GM19397 (cell line): ENCODE data around the gene ZC3H18.

Experiments
- ATAC-seq: cut with Tn5 transposase; IDR thresholded peaks from one replicate; pipeline ENCODE4 v1.9.1; 2021; ENCODE audit warnings: mild to moderate bottlenecking, moderate library complexity; ENCODE audit not compliant: unreplicated experiment

The ZC3H18 gene

DNA sequence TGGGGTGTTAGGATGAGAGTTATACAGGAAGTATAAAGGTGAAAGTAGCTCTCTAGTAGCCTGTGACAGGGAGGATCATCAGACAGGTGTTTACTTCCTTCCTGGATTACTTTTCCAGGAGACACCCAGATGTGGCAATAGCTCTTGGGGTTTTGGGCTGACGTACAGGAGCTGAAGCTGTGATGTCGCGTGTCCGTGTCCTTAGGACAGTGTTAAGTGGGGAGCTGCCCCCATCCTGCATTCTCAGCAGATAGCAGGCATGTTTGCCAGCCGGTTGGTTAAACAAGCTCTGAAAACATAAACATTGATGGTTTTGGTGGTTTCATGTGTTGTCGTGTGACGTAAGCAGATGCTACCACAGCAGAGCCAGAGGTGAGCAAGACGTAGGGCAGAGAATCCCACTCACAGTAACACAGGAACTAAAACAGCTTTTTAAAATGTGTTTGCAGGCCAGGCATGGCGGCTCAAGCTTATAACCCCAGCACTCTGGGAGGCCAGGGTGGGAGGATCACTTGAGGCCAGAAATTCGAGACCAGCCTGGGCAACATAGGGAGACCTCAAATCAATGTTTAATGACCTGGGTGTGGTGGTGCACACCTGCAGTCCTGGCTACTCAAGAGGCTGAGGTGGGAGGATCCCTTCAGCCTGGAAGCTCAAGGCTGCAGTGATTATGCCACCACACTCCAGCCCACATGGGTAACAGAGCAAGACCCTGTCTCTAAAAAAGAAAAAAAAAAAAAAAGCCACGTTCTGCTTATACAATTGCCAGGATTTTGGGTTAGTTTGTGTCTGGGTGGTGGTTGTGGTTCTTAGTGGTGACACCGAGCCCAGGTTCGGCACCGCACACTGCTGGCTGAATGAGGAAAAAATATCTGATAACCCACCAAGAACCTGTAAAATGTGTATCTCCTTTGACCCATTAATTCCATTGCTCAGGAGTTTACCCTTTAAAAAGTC lies 49.9 kb downstream of the ZC3H18 start:
- no peak for ATAC-seq

DNA sequence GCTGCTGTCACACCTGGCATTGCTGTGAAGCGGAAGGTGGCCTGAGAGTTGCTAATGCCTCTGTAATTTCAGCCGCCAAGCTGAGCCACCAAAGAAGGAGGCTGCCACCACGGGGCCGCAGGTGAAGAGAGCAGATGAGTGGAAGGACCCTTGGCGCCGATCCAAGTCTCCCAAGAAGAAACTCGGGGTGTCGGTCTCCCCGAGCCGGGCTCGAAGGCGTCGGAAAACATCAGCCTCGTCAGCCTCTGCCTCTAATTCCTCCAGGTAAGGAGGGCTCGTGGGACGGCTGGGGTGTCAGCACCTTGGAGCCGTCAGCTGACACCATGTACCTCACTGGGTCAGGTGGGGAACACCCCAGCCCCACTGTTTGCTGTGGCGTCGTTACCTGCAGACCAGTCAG lies 51.9 kb downstream of the ZC3H18 start:
- ATAC-seq, result no peak

DNA sequence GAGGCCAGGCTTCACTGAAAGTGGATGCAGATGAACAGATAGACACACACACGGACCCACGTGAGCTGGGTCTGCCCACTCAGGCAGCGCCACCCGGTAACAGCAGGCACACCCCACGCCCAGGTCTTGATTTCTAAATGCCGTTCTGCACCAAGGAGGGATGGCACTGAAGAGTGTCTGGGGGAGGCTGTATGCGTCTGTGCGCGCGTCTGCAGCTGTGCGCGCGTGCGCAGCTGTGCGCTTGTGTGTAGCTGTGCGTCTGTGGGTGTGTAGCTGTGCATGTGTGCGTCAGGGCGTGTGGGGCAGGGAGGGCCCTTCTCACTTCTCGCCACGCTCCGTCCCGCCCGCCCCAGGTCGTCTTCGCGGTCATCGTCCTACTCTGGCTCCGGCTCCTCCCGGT lies 52.7 kb downstream of the ZC3H18 start:
- ATAC-seq, result no peak

DNA sequence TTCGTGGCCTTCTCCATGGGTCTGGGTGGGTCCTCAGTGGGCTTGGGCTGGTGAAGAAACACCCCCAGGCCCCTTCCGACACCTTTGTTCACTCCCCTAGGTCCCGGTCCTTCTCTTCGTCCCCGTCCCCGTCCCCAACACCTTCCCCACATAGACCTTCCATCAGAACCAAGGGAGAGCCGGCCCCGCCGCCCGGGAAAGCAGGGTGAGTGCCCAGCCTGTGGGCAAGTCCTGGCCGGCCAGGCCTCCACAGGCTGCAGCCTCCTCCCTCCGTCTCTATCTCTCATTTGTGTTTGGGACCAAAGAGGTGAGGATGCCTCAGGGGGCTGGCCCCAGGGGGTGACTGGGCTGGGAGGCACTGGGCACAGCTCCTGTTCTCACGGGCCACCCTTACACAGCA lies 53.7 kb downstream of the ZC3H18 start:
- ATAC-seq, result no peak

DNA sequence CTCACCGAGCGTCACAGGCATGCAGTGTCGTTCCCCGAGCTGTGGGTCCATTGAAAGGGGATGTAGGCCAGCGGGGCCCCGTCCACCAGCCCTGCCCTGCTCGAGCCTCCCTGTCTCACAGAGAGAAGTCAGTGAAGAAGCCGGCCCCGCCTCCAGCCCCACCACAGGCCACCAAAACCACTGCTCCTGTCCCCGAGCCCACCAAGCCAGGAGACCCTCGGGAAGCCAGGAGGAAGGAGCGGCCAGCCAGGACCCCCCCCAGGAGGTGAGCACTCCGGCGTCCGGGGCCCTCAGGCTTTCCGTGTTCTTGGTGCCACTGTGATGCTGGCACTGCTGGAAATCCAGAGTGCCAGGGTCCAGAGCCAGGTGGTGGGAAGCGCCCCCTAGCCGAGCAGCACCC lies 54.3 kb downstream of the ZC3H18 start:
- ATAC-seq, result no peak

DNA sequence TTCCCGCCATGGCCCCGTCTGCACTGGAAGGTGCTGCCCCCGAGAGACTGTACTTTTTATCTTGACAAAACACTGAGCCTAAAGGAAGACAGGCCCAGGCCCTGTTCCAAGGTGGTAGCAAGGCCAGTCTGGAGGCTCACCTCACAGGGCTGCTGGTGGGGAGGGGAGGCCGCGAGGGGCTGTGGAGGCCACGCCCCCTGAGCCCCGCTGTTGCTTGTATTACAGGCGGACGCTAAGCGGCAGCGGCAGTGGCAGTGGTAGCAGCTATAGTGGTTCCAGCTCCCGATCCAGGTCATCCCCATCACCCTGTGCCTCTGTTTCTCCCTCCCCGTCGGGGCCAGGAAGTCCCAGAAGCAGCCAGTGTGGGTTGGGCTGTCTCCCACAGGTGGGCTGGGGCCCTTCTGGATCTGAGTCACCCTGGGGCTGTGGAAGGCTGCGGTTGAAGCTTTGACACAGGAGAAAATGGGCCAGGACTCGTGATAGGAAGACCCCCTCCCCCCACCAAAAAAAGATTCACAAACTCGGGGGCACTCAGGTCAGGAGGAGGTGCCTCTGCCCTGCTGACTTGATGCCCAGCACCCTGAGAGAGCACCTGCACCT lies 54.9 kb downstream of the ZC3H18 start:
- no peak for ATAC-seq

DNA sequence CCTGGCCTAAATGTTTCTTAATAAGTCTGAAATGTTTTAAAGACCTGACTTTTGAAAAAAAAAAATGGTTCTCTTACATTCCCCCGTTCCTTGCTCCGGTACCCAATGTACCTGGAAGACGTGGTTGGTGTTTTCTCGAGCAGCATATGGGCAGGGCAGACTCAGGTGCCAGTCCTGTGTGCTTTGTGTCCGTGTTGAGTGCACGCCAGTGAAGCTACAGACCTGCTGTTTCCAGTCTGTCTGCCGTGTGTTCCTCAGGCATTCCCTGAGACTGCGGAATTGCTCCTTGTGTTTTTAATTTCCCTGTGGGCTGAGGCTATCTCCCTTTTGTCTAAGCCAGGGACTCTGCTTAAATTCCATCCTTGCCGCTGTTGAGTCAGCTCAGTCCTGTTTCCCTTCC lies 56.4 kb downstream of the ZC3H18 start:
- no peak for ATAC-seq

DNA sequence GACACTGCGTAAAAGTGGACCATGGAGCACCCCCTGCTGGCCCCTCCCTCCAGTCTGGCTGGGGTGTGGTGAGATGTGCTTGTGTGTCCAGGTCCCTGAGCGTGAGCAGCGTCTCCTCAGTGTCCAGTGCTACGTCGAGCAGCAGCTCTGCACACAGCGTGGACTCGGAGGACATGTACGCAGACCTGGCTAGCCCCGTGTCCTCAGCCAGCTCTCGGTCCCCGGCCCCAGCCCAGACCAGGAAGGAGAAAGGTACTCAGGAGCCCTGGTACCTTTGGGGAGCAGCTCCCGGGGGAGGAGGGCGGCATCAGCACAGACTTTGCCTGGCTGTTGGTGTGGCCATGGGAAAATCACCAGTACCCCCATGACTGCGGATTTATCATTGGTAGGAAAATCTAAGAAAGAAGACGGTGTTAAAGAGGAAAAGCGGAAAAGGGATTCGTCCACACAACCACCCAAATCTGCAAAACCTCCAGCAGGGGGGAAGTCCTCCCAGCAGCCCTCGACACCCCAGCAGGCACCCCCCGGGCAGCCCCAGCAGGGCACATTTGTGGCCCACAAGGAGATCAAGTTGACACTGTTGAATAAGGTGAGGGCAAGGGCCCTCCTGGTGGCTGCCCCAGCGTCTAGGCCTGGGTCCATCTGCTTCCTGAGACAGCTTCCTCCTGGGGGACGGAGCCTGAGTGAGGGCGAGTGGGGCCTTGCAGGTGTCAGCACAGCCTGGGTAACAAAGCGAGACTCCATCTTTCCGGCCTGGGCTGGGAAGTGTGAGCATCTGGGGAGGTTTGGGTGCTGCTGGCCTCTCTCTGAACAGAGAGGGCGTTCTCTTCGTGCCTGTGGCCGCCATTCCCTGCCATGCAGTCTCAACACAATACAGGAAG lies 57.6 kb downstream of the ZC3H18 start:
- no peak for ATAC-seq

DNA sequence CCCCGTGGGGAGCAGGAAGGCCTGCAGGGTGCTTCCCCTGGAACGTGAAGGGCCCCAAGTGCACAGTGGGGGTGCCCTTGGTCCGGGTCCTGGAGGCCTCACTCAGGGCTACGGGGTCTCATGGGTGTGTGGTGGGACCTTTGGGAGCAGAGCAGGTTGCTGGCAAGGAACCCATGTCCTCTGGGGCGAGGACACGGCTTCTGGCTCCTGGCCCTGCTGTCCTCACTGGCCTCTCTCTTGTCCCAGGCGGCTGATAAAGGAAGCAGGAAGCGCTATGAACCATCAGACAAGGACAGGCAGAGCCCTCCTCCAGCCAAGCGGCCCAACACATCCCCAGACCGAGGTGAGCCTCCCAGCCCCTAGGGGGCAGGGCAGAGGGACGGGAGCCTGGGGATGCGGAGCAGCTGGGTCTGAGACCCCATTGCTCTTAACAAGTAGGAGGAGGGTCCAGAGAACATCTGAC lies 58.3 kb downstream of the ZC3H18 start:
- no peak for ATAC-seq

DNA sequence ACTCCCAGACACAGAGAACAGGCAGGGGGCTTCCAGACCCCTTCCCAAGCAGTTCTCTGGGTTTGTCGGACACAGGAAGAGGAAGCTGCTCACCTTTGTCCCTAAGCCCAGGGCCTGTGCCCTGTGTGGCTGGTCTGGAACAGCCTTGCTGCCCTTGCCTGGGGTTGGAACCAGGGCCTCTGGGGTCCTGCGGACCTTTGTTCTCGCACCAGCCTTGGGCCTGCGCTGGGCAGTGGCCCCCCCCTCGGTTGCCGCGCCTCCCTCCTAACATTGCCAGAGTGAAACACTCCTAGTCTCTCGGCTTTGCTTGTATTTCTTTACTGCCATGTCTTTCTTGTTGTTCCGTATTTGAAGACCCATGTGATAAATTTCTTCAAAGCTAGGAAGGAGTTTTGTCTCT lies 59.6 kb downstream of the ZC3H18 start:
- no peak for ATAC-seq

DNA sequence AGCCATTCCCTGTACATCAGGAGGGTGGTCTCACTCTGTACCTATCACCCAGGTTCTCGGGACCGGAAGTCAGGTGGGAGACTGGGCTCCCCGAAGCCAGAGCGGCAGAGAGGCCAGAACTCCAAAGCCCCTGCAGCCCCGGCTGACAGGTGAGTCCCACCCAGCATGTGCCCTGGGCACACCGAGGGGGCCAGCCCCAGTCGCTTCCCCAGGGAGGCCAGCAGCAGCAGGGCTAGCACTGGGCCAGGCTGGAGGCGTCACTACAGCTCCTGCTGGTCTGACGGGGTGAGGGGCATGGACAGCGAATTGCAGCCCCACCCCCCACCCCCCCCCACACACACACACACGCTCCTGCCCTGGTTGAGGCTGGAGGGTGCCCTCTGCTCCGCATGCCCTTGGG lies 60.2 kb downstream of the ZC3H18 start:
- no peak for ATAC-seq

DNA sequence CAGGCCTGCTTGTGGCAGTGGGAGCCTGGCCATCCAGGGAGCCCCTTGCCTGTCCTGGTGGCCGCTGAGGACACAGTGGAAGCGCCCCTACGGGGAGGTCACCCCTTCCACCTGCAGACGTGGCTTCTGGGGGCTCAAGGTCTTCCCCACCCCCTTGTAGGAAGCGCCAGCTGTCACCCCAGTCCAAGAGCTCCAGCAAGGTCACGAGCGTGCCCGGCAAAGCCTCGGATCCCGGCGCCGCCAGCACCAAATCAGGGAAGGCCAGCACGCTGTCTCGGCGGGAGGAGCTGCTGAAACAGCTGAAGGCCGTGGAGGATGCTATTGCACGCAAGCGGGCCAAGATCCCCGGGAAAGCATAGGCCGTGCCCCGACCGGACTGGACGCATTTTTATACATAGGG lies 60.7 kb downstream of the ZC3H18 start:
- no peak for ATAC-seq

DNA sequence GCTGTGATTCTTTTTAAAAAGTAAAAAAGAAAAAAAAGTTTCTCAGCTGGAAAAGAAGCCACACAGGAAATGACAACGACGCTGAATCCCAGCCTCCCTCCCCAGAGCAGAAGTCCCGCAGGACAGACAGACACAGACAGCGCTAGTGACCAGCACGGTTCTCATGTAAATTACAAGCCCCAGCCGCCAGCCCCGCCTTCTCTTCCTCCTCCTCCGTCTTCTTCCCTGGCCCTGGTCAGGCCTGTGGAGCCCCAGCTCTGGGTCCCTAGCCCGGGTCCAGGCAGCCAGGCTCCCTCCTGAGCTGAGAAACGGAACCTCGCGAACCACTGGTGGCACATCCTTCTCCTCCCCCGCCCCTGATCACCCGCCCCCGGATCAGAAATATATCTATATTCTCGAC lies 61.2 kb downstream of the ZC3H18 start:
- ATAC-seq, result no peak

DNA sequence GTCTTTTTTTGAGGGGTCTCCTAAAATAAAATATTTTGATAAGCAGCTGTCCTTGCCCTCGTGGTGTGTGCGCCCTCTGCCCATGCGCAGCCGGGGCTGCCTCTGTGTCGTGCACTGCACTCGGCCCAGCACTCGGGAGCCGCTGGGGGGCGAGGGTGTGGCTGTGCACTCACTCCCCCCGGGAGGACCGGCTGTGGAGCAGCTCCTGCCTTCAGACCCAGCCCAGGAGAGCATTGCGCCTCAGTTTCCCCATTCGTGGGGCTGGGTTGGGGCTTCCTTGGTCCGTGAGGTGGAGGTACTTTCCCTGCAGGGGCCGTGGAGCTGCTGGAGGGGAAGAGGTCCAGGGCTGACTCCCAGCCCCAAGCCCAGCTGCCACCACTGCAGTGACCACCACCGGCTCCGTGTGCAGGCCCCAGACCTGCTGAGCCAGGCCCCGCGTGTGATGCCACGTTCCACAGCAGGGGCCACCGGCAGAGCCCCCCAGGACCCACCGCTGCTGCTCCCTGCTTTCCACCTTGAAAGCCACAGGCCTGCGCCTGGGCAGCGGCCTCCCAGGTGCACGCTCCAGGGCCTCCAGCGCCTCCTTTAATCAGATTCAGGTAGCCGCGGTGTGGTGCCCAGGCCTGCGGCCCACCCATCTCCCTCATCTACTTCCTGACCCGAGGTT lies 61.9 kb downstream of the ZC3H18 start:
- no peak for ATAC-seq

DNA sequence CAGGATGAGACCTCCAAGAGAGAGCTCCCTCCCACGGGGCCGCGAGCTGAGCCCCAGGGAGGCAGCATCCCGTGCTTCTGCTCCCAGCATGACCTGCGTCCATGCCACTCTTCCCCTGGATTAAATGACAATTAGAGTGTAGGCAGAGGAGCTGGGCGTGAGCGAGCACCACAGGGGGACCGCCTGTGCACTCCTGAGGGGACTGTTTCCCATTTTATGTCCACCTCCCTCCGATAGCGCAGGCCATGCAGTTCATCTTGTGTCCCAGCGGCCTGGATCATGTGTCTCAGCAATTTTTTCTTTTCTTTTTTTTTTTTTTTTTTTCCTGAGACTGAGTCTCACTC lies 62.4 kb downstream of the ZC3H18 start:
- ATAC-seq, result no peak

DNA sequence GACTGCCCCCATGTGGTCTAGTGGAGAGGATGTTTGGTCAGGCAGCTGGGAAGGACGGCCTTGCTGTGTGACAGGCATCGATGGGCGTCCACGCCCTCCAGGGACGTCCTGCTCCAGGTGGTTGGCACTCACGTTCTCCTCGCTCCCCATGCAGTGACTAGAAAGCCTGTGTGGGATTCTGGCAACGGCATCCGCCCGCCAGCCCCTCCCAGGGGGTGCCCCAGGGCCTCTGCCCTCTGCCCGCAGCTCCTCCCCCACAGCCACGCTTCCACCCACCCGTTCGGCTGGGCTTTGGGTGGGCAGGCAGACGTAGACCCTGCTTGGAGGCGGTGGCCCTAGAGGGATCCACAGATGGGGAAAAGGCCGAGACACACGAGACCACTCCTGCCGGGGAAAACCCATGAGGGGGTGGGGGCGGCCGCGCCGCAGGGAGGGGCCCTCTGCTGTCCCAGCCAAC lies 63.5 kb downstream of the ZC3H18 start:
- peak; percentile 29 for ATAC-seq

DNA sequence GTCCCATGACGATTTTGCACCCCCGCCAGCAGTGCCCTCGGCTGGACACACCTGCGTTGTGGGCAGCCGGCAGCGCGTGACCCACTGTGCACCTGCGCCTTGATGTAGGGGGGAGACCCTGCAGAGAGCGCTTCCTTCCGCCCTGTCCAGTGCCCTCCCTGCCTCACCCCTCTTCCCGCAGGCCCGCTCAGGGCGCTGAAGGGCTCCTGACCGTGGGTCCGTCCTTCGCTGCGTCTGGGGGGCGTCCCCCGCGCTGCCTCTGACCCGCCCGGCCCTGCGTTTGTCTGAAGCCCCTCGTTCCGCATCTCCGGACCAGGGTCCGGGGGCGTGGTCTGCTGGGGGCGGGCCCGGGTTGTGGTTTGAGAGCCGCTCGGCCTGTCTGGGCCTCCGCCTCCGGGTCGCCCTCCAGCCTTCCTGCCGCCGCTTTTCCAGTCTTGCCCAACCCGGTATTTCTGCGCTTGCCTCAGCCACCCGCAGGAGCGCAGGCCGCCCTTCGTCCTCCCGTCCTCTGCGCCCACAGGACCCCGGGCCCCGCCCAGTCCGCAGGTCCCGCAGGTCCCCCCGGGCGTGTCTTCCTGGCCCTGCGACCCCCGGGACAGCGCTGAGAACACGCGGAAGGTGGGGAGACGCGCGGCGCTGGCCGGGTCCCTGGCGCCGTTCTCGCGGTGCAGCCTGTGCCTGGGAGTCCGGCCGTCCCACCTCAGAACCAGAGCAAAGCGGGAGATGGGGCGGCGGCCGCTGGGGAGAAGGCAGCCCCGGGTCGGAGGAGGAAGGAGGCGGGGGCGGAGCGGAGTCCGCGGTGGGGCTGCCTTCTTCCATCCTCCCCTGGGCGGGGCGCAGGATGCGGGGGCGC lies 64.2 kb downstream of the ZC3H18 start:
- peak; percentile 48 for ATAC-seq

DNA sequence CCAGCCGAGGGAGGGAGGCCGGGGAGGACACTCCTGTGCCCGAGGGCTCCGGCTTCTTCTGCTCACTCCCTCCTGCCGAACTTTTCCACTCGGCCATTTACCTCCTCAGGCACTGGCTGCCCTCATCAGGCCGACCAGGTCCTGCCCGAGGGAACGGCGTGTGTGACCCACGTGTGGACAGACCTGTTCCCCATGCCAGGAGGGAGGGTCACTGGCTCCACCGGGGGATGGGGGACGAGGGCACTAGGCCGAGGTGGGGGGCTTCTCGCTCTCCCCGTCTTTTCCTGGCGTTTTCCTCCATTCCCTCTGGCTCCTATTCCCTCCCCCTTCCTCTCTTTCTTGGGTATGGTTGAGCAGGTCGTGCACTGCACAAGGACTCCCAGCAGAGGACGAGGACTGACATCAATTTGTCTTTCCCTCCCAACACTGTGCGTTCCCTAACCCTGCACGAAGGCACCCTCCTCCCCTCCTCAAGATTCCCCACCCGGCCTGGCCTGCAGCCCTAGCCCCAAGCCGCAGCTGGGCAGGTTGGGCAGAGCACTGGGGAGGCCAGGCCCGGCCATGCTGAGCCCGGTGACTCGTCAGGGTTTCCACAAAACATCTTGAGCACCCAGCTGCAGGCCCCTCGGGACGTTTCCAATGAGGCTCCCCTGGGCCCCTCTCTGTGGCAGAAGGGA lies 64.9 kb downstream of the ZC3H18 start:
- no peak for ATAC-seq

DNA sequence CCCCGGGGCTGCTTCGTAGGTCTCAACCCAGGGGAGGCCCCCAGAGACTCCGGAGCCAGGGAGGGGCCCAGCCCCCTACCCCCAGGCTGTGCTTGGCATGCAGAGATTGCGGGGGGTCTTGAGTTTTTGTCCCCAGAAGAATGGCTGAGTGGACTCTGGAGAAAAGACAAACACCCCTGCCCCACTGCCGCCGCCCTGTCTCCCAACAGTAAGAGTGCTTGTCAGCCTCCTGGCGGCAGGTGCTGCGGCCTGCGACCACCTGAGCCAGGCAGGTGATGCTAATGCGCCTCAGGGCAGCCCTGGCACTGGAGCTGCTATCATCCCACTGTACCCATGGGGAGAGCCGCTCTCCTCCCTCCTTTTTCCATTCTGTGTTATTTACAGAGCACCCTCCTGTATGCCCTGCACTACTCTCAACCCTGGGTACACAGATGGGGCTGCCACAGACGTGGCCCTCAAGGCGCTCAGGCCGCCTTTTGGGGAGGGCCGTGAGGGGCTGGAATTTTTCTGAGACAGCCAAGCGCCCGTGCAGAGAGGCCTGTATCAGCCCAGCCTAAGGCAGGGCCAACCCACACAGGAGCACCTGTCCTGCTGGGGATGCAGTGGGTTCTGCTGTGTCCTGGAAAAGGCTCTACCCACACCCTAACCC lies 65.6 kb downstream of the ZC3H18 start:
- no peak for ATAC-seq
